ENCODE results near the gene PBX1.

- TF ChIP-seq POLR2A (IDR thresholded peaks at IDR 0.05) (no peak), CTCF (IDR thresholded peaks at IDR 0.05) (no peak), EP300 (IDR thresholded peaks at IDR 0.05) (no peak)
Observed at GRCh38 chr1:164733734-164734133, 174.8 kb downstream of the PBX1 start.
